Sciatic nerve (tissue), 2 donors: ENCODE measurements around the gene ATP6V0D1. TPM values are rescaled to one million over a fixed set of nuclear protein-coding genes. Genes with fewer than 3 reads are reported as not detected.
"Not testable (repeated sequence)": the region's sequence is repeated elsewhere in the genome, so short reads cannot be mapped to it uniquely, and the experiment has no call there.

Experiments used
- ATAC-seq: fragments of 200-7000 bp; cut with Tn5 transposase; one replicate; pipeline ENCODE4 v1.9.1; 2020; ENCODE audit warnings: mild to moderate bottlenecking, moderate library complexity
- DNase-seq: peaks from one replicate; pipeline ENCODE4 v3.0.0-alpha.2; 2020; ENCODE audit warnings: low spot score
- intact Hi-C: fragments of 100-400 bp; cut with DNase I; formaldehyde crosslinking; loops from one replicate; pipeline ENCODE4 v1.14.2; 2022
- total RNA-seq: library from RNA; stranded (reverse); fragmentation: NEBNext Ultra II Directional; extraction: Animal tissue kit (Norgen Biotek cat#: 25700); gene quantifications from one replicate; pipeline ENCODE4 v1.2.1, GENCODE V29; 2021
- donor health status: DM: no; HTN: no; CAD: no.
- donor health status: DM: no; HTN: no; CAD: no.

The ATP6V0D1 gene
- 46.4 TPM for total RNA-seq

- intact Hi-C loops: no loop called here
- DNase-seq (peak; percentile 100), ATAC-seq (peak; percentile 98)
These were observed at the start of gene ATP6V0D1 for GRCh38 chr16:67480833-67481560. Gene ATP6V0D1, minus strand, starts transcription at chr16:67481157. Its CDS starts 71 bp downstream, at chr16:67481086.

- ATAC-seq: peak; percentile 85
- intact Hi-C loops: no loop called here
- peak; percentile 84 for DNase-seq
These were observed 49.3 kb upstream of the ATP6V0D1 start for GRCh38 chr16:67530013-67530939.

GRCh38 chr16:67529582-67530012 lies 48.6 kb upstream of the ATP6V0D1 start:
- ATAC-seq: peak; percentile 19
- intact Hi-C loops: loop anchor here (10.0 kb wide), 1 partner anchor 135 kb away; the partner anchor contains the start of genes ACD, C16orf86, ENKD1 and PARD6A
- no peak for DNase-seq

GRCh38 chr16:67528870-67529581 lies 48.1 kb upstream of the ATP6V0D1 start:
- ATAC-seq (peak; percentile 14), DNase-seq (peak; percentile 77)
- intact Hi-C loops: loop anchor here (10.0 kb wide), 1 partner anchor 136 kb away; the partner anchor contains the start of genes ACD, C16orf86, ENKD1 and PARD6A

- peak; percentile 80 for DNase-seq
- peak; percentile 50 for ATAC-seq
- intact Hi-C loops: loop anchor here (10.0 kb wide), 1 partner anchor 136 kb away; the partner anchor contains the start of genes ACD, C16orf86, ENKD1 and PARD6A
These were observed 47.4 kb upstream of the ATP6V0D1 start, which contains the start of gene RIPOR1 for GRCh38 chr16:67528222-67528869. Gene RIPOR1, plus strand, starts transcription at chr16:67528829. Its CDS starts 9,618 bp downstream, at chr16:67538447.

- ATAC-seq (no peak), DNase-seq (no peak)
- intact Hi-C loops: loop anchor here (10.0 kb wide), 1 partner anchor 139 kb away; the partner anchor contains the start of genes ACD, C16orf86, ENKD1 and PARD6A
These were observed 45.3 kb upstream of the ATP6V0D1 start for GRCh38 chr16:67526149-67526791.

- ATAC-seq (no peak), DNase-seq (no peak)
- intact Hi-C loops: loop anchor here (10.0 kb wide), 1 partner anchor 139 kb away; the partner anchor contains the start of genes ACD, C16orf86, ENKD1 and PARD6A
These were observed 44.4 kb upstream of the ATP6V0D1 start for GRCh38 chr16:67525176-67525860.

GRCh38 chr16:67521095-67521804 lies 40.3 kb upstream of the ATP6V0D1 start:
- DNase-seq (peak; percentile 98), ATAC-seq (peak; percentile 93)
- intact Hi-C loops: loop anchor here (10.0 kb wide), 1 partner anchor 144 kb away; the partner anchor contains the start of genes ACD, C16orf86, ENKD1 and PARD6A

- no peak for ATAC-seq
- DNase-seq: no peak
- intact Hi-C loops: no loop called here
These were observed 38.3 kb upstream of the ATP6V0D1 start for GRCh38 chr16:67519242-67519641.

- DNase-seq (no peak), ATAC-seq (no peak)
- intact Hi-C loops: no loop called here
These were observed 37.7 kb upstream of the ATP6V0D1 start for GRCh38 chr16:67518676-67519075.

GRCh38 chr16:67517661-67518423 lies 36.9 kb upstream of the ATP6V0D1 start:
- intact Hi-C loops: no loop called here
- DNase-seq (no peak), ATAC-seq (no peak)

- intact Hi-C loops: no loop called here
- DNase-seq (no peak), ATAC-seq (no peak)
These were observed 36.1 kb upstream of the ATP6V0D1 start for GRCh38 chr16:67517155-67517445.

- no peak for ATAC-seq
These were observed 35.6 kb upstream of the ATP6V0D1 start for GRCh38 chr16:67516296-67517154.

GRCh38 chr16:67514382-67514828 lies 33.4 kb upstream of the ATP6V0D1 start:
- intact Hi-C loops: no loop called here
- DNase-seq (peak; percentile 86), ATAC-seq (peak; percentile 63)

More at GRCh38 chr16:67516296-67517154, 35.6 kb upstream of the ATP6V0D1 start:
- DNase-seq: no peak
- intact Hi-C loops: no loop called here

- intact Hi-C loops, DNase-seq, ATAC-seq: not testable (repeated sequence)
These were observed 32.9 kb upstream of the ATP6V0D1 start for GRCh38 chr16:67513892-67514291.
